ENCODE data around the gene RPGRIP1L.

- TF ChIP-seq SP1 (IDR thresholded peaks at IDR 0.05; ENCODE audit: low read depth, low read length): no peak
- no peak for TF ChIP-seq RBBP5 (IDR thresholded peaks at IDR 0.05; ENCODE audit: borderline replicate concordance, low read depth, low read length)
- TF ChIP-seq, protein P1, sequence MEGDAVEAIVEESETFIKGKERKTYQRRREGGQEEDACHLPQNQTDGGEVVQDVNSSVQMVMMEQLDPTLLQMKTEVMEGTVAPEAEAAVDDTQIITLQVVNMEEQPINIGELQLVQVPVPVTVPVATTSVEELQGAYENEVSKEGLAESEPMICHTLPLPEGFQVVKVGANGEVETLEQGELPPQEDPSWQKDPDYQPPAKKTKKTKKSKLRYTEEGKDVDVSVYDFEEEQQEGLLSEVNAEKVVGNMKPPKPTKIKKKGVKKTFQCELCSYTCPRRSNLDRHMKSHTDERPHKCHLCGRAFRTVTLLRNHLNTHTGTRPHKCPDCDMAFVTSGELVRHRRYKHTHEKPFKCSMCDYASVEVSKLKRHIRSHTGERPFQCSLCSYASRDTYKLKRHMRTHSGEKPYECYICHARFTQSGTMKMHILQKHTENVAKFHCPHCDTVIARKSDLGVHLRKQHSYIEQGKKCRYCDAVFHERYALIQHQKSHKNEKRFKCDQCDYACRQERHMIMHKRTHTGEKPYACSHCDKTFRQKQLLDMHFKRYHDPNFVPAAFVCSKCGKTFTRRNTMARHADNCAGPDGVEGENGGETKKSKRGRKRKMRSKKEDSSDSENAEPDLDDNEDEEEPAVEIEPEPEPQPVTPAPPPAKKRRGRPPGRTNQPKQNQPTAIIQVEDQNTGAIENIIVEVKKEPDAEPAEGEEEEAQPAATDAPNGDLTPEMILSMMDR (IDR thresholded peaks at IDR 0.05; ENCODE audit: control extremely low read depth in 1 of 3, insufficient read depth in 1 of 3, low read depth in 1 of 3, low read length in 3 of 3): no peak
- TF ChIP-seq HDAC6 (IDR thresholded peaks at IDR 0.05; ENCODE audit: low read depth, low read length): no peak
Observed at GRCh38 chr16:53597776-53598175, 105.9 kb downstream of the RPGRIP1L start.

All from H1 (cell line).